Measurements from ENCODE around the gene AUTS2. TPM values are rescaled to one million over a fixed set of nuclear protein-coding genes. Genes with fewer than 3 reads are reported as not detected.

Gene AUTS2
- total RNA-seq, 5 donors from 2014 or later (not counting 1 experiment from before 2014, with no cell fraction given) = 10.6 to 66.2 (median 37.6) TPM

- peaks cover 4 to 21% (median 8%) of the 10 kb centered on the region in 3 donors for H3K4me1 Mint-ChIP-seq
- Histone ChIP-seq H3K27ac (ENCODE audit: low read length) (no peak overlapping the region), H3K4me1 (ENCODE audit: control insufficient read depth in 1 of 2, extremely low read depth in 1 of 2, insufficient read depth in 2 of 2, low read length in 2 of 2) (peaks cover 0 to 23% of the 10 kb centered on the region in 2 experiments), H3K4me3 (ENCODE audit: control insufficient read depth in 1 of 2, extremely low read depth in 1 of 2, low read length in 1 of 2) (no peak overlapping the region), H3K36me3 (ENCODE audit: control insufficient read depth in 2 of 2, extremely low read depth in 1 of 2, insufficient read depth in 1 of 2, low read length in 1 of 2) (no peaks in the 10 kb centered on the region), H3K9me3 (no peaks in the 10 kb centered on the region), H3K27me3 (replicated peaks in 1 of 2; ENCODE audit: control insufficient read depth in 2 of 2, extremely low read depth in 1 of 2, insufficient read depth in 2 of 2, low read length in 1 of 2) (no peaks in the 10 kb centered on the region)
- ChIA-PET POLR2A (interaction anchor here in 1 of 2 donors (0.6 kb wide), 1 partner anchor 44 kb away, joined by 7 read pairs; no protein-coding TSS in a partner anchor), CTCF (interaction anchor here in 1 of 2 donors (1.5 kb wide), 1 partner anchor 8 kb away, joined by 4 read pairs; no protein-coding TSS in a partner anchor)
- peak in 1 of 35 experiments; percentile 14 for DNase-seq
- WGBS (ENCODE audit: insufficient coverage) = 7% methylated on average over 1 of the region's 6 CpGs
- peak in 1 of 4 experiments; percentile 81 for ATAC-seq (replicated peaks in 1 of 4)
- H3K4me3 Mint-ChIP-seq = peak overlapping the region in 1 of 3 donors; percentile 24
- peak overlapping the region in 1 of 2 donors; percentile 36 for H3K27ac Mint-ChIP-seq
- peaks cover 0 to 10% of the 10 kb centered on the region in 2 donors for H3K27me3 Mint-ChIP-seq
- H3K36me3 Mint-ChIP-seq = no peaks in the 10 kb centered on the region
- H3K9me3 Mint-ChIP-seq = no peaks in the 10 kb centered on the region
These were observed 364.2 kb downstream of the AUTS2 start for GRCh38 chr7:69962186-69963065.

DNA sequence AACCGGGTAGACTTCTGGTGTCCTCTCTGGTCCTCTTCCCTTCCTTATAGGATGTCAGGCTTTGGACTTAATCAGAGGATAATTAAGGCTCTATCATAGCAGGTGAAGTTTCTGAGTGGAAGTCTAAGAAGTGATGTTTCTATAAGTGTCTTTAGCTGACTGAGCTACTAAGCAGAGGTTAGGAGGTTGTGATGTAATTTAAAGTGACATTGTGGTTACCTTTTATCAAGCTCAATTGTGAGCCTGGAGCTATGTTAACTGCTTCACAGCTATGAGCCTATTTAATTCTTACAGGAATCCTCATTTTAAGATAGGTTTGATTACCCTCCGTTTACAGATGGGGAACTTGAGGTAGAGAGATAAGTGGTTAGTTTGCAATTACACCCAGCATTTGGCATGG, 365.1 kb downstream of the AUTS2 start:
- H3K27ac Mint-ChIP-seq = no peak overlapping the region
- WGBS (ENCODE audit: insufficient coverage) = no CpG with 5 or more reads among the region's 2 CpGs
- H3K27ac ChIP-seq (ENCODE audit: low read length) = no peak overlapping the region

GRCh38 chr7:69966766-69967591, 368.7 kb downstream of the AUTS2 start:
- Mint-ChIP-seq H3K27me3 (peaks cover 0 to 10% of the 10 kb centered on the region in 2 donors), H3K9me3 (no peaks in the 10 kb centered on the region), H3K4me3 (no peak overlapping the region), H3K4me1 (peaks cover 4 to 21% (median 12%) of the 10 kb centered on the region in 3 donors), H3K27ac (no peak overlapping the region), H3K36me3 (no peaks in the 10 kb centered on the region)
- POLR2A ChIA-PET = no interaction called here
- ATAC-seq (replicated peaks in 1 of 4) (no peak), DNase-seq (no peak)
- Histone ChIP-seq H3K9me3 (no peaks in the 10 kb centered on the region), H3K27ac (ENCODE audit: low read length) (no peak overlapping the region), H3K36me3 (ENCODE audit: control insufficient read depth in 2 of 2, extremely low read depth in 1 of 2, insufficient read depth in 1 of 2, low read length in 1 of 2) (no peaks in the 10 kb centered on the region), H3K4me1 (ENCODE audit: control insufficient read depth in 1 of 2, extremely low read depth in 1 of 2, insufficient read depth in 2 of 2, low read length in 2 of 2) (peaks cover 0 to 27% of the 10 kb centered on the region in 2 experiments), H3K27me3 (replicated peaks in 1 of 2; ENCODE audit: control insufficient read depth in 2 of 2, extremely low read depth in 1 of 2, insufficient read depth in 2 of 2, low read length in 1 of 2) (no peaks in the 10 kb centered on the region), H3K4me3 (ENCODE audit: control insufficient read depth in 1 of 2, extremely low read depth in 1 of 2, low read length in 1 of 2) (no peak overlapping the region)
- 89% methylated on average over 4 of the region's 8 CpGs for WGBS (ENCODE audit: insufficient coverage)
- CTCF ChIA-PET = no interaction called here

More for the DNA sequence above, 365.1 kb downstream of the AUTS2 start:
- peaks cover 4 to 21% (median 12%) of the 10 kb centered on the region in 3 donors for H3K4me1 Mint-ChIP-seq
- ATAC-seq (replicated peaks in 1 of 4) = peak in 1 of 4 experiments; percentile 57
- Histone ChIP-seq H3K36me3 (ENCODE audit: control insufficient read depth in 2 of 2, extremely low read depth in 1 of 2, insufficient read depth in 1 of 2, low read length in 1 of 2) (no peaks in the 10 kb centered on the region), H3K4me3 (ENCODE audit: control insufficient read depth in 1 of 2, extremely low read depth in 1 of 2, low read length in 1 of 2) (no peak overlapping the region), H3K4me1 (ENCODE audit: control insufficient read depth in 1 of 2, extremely low read depth in 1 of 2, insufficient read depth in 2 of 2, low read length in 2 of 2) (peaks cover 0 to 29% of the 10 kb centered on the region in 2 experiments), H3K27me3 (replicated peaks in 1 of 2; ENCODE audit: control insufficient read depth in 2 of 2, extremely low read depth in 1 of 2, insufficient read depth in 2 of 2, low read length in 1 of 2) (no peaks in the 10 kb centered on the region), H3K9me3 (no peaks in the 10 kb centered on the region)
- peaks cover 0 to 10% of the 10 kb centered on the region in 2 donors for H3K27me3 Mint-ChIP-seq
- no peak overlapping the region for H3K4me3 Mint-ChIP-seq
- CTCF ChIA-PET = interaction anchor here in 1 of 2 donors (1.5 kb wide), 1 partner anchor 9 kb away, joined by 4 read pairs; no protein-coding TSS in a partner anchor
- no peaks in the 10 kb centered on the region for H3K36me3 Mint-ChIP-seq
- DNase-seq = no peak
- no peaks in the 10 kb centered on the region for H3K9me3 Mint-ChIP-seq
- POLR2A ChIA-PET = no interaction called here

DNA sequence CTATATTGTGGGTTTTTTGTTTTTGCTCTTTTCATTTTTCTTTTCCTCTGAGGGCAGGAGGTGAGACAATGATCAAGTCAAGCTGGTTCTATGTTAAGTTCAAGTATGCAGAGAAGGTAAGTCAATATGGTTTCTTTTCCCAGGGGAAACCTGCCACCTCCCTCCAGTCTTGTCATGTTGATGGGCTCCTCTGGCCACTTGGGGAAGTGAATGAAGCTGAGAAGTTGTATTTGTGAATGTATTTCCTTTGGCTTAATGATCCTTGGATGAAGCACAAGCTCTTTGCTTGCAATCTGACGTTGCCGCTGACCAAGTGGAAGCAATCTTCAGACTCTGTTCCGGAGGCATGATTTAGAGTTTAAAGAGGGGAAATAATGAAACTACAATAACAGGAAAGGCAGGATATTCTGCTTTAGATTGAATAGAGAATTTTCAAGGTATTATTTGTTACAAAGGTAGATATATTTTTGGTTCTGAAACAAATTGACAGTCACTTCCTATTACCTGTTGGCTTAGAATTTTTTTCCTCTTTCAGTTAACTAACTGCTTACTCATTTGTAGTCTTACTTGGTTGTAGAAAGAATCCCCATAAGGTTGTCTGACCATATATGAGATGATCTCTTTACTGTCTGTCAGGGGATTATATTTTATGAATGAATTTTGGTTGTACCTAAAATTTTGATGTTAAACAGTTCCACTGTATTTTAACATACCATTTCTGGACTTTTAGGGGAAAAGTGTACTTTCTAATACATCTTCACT, 369.6 kb downstream of the AUTS2 start:
- Mint-ChIP-seq H3K4me1 (peaks cover 0 to 14% (median 5%) of the 10 kb centered on the region in 3 donors), H3K9me3 (no peaks in the 10 kb centered on the region), H3K36me3 (no peaks in the 10 kb centered on the region), H3K4me3 (no peak overlapping the region), H3K27ac (no peak overlapping the region), H3K27me3 (peaks cover 0 to 10% of the 10 kb centered on the region in 2 donors)
- no peak overlapping the region for H3K4me3 ChIP-seq (ENCODE audit: control insufficient read depth in 1 of 2, extremely low read depth in 1 of 2, low read length in 1 of 2)
- H3K27ac ChIP-seq (ENCODE audit: low read length) = no peak overlapping the region
- no CpG with 5 or more reads among the region's 3 CpGs for WGBS (ENCODE audit: insufficient coverage)
- ChIA-PET POLR2A (no interaction called here), CTCF (interaction anchor here in 1 of 2 donors (0.7 kb wide), 1 partner anchor 10 kb away, joined by 3 read pairs; no protein-coding TSS in a partner anchor)
- no peaks in the 10 kb centered on the region for H3K36me3 ChIP-seq (ENCODE audit: control insufficient read depth in 2 of 2, extremely low read depth in 1 of 2, insufficient read depth in 1 of 2, low read length in 1 of 2)
- H3K27me3 ChIP-seq (replicated peaks in 1 of 2; ENCODE audit: control insufficient read depth in 2 of 2, extremely low read depth in 1 of 2, insufficient read depth in 2 of 2, low read length in 1 of 2) = no peaks in the 10 kb centered on the region
- DNase-seq (no peak), ATAC-seq (replicated peaks in 1 of 4) (no peak)
- peaks cover 0 to 19% of the 10 kb centered on the region in 2 experiments for H3K4me1 ChIP-seq (ENCODE audit: control insufficient read depth in 1 of 2, extremely low read depth in 1 of 2, insufficient read depth in 2 of 2, low read length in 2 of 2)
- H3K9me3 ChIP-seq = no peaks in the 10 kb centered on the region

DNA sequence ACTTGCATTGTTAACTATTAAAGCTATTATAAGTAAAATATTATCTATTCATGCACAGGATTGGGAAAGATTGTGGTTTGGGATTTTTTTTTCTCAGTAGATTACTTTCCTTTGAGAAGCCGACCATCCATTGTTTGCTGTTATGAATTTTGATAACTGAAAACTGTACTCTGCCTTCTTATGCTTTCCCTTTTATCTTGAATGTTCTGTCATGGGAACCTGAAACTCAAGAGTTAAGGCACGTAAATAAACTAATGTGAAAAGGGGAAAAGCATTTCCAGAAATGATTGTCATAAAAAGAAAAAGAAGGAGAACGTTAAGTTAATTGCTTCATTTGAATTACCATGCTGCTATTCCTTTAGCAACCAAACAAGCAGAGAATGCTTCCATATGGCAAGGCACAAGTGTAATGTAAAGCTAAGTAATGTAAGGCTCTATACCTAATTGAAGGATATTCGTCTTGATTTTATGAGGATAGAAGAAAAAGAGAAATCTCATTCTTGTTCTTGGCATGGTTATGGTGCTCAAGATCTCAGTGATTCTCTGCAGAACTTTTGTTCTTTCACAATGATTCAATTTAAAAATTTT, 370.8 kb downstream of the AUTS2 start:
- no CpG with 5 or more reads among the region's 4 CpGs for WGBS (ENCODE audit: insufficient coverage)
- Mint-ChIP-seq H3K4me1 (peaks cover 0 to 4% (median 2%) of the 10 kb centered on the region in 3 donors), H3K36me3 (no peaks in the 10 kb centered on the region), H3K4me3 (no peak overlapping the region), H3K9me3 (no peaks in the 10 kb centered on the region), H3K27ac (no peak overlapping the region), H3K27me3 (peaks cover 0 to 10% of the 10 kb centered on the region in 2 donors)
- DNase-seq = no peak
- Histone ChIP-seq H3K27me3 (replicated peaks in 1 of 2; ENCODE audit: control insufficient read depth in 2 of 2, extremely low read depth in 1 of 2, insufficient read depth in 2 of 2, low read length in 1 of 2) (no peaks in the 10 kb centered on the region), H3K4me1 (ENCODE audit: control insufficient read depth in 1 of 2, extremely low read depth in 1 of 2, insufficient read depth in 2 of 2, low read length in 2 of 2) (peaks cover 0 to 8% of the 10 kb centered on the region in 2 experiments), H3K9me3 (no peaks in the 10 kb centered on the region), H3K4me3 (ENCODE audit: control insufficient read depth in 1 of 2, extremely low read depth in 1 of 2, low read length in 1 of 2) (no peak overlapping the region), H3K36me3 (ENCODE audit: control insufficient read depth in 2 of 2, extremely low read depth in 1 of 2, insufficient read depth in 1 of 2, low read length in 1 of 2) (no peaks in the 10 kb centered on the region), H3K27ac (ENCODE audit: low read length) (no peak overlapping the region)
- ATAC-seq (replicated peaks in 1 of 4) = no peak
- POLR2A ChIA-PET = no interaction called here
- CTCF ChIA-PET = no interaction called here

Data from T-cell (primary cell).